Heart left ventricle (tissue), 13 donors: ENCODE data around the gene KIF16B.

Experiments
- CTCF ChIP-seq, 12 donors: fragments of 200-600 bp; sonication (generic) in 4 of 12; IDR thresholded peaks; one replicate each; pipeline versions ENCODE4 v1.5.0 to v1.8.0; 2018 to 2022; ENCODE audit warnings: antibody characterized with exemption in 12 of 12, mild to moderate bottlenecking in 5 of 12
- POLR2A ChIP-seq, 2 donors: fragments of 450-650 bp; IDR thresholded peaks; one replicate each; pipeline ENCODE4 v1.6.1; 2017; ENCODE audit warnings: antibody characterized with exemption in 2 of 2, mild to moderate bottlenecking in 2 of 2, moderate library complexity in 2 of 2
- donor health status: ischemic (EF 13 %, LVEDD 7.1; RV severe dilation, severe dysfunction).
- donor health status: DM: no; HTN: yes; CAD: no.
- donor health status: DM: no; HTN: no; CAD: no.
- donor health status: ischemic (EF 25% LVEDD 6.9; RV normal size, moderate dysfunction).
- donor health status: ischemic (EF 25% LVEDD 5.7; RV mildly dilated, moderate dysfunction).
- donor health status: ischemic (EF 35%, LVEDD 5.7; RV mildly dilated, moderate dysfunction).
- donor health status: nonischemic (EF 11% LVEDD 7.7; RV severe dilation, severe dysfunction).
- donor health status: DM: yes; HTN: yes; CAD: no.
- donor health status: PGD.
- donor health status: ischemic (EF 29% LVEDD 5.4; RV normal size, mild dysfunction).
- donor health status: nonischemic (EF 23%, LVEDD 6.1; RV moderate dilation, normal function).

- TF ChIP-seq CTCF (IDR thresholded peaks at IDR 0.05) (no peak), POLR2A (IDR thresholded peaks at IDR 0.05) (no peak)
Observed at GRCh38 chr20:16438100-16438499, 135.1 kb downstream of the KIF16B start.
